HCT116 (cell line): Measurements from ENCODE around the gene LDLRAD4.

Experiments used
- CEBPB ChIP-seq: IDR thresholded peaks from 2 replicates; pipeline ENCODE4 v1.6.1; 2012; ENCODE audit warnings: low read depth
- EZH2 ChIP-seq: fragments of 200-600 bp; sonication (generic); IDR thresholded peaks from 2 replicates; pipeline ENCODE4 v1.6.1; 2017; ENCODE audit warnings: antibody characterized with exemption, mixed run types
- RAD21 ChIP-seq: IDR thresholded peaks from 2 replicates; pipeline ENCODE4 v1.6.1; 2012; ENCODE audit warnings: low read depth, mild to moderate bottlenecking
- TF ChIP-seq, protein P1 (sequence below), 3 experiments: fragments of 200-600 bp in 1 of 3; sonication (generic) in 1 of 3; IDR thresholded peaks in 2 of 3; conservative IDR thresholded peaks in 1 of 3; 2 replicates each; pipeline ENCODE4 v1.5.1; 2012 to 2017; ENCODE audit warnings: low read depth in 2 of 3, low read length in 2 of 3, antibody characterized with exemption in 1 of 3, borderline replicate concordance in 1 of 3, control low read depth in 1 of 3, mild to moderate bottlenecking in 1 of 3, mixed read lengths in 1 of 3, mixed run types in 1 of 3, moderate library complexity in 1 of 3; ENCODE audit not compliant: insufficient read depth in 1 of 3

DNA sequence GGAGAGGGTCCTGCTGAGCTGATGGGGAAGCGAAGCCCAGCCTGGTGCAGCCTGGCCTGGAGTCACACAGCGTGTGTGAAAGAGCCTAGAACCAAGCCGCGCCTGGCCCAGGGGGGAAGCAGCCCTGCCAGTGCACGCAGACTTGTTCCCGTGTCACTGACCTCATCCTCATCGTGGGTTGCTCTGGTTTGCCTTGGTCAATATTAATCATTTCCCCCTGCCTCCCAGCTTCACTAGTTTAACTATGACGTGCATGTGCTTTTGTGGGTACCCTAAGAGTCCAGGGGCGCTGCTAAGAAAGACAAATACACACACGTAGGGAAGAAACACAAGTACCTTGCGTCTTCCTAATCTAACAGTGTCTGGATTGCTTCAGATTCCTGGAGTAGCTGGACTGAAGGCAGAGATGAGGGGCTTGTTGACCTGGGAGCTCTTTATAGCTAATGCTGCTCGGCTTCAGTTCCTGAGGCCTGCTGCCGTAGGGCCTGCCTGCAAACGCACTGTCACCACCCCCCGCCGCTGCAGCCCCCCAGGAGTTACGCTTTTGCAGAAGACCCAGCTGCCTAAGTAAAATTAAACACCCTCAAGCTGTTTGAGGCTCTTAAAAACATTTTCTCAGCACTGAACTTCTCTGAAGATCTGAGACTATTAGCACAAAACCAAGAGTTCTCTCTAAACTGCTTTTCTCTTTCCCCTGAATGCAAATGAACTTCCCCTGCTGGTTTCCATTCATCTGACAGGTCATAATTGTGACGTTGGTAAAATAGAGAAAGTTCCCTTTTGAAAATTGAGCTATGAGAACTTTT is 348.6 kb downstream of the LDLRAD4 start:
- TF ChIP-seq EZH2 (no peak), RAD21 (no peak), CEBPB (no peak)
- TF ChIP-seq, protein P1, sequence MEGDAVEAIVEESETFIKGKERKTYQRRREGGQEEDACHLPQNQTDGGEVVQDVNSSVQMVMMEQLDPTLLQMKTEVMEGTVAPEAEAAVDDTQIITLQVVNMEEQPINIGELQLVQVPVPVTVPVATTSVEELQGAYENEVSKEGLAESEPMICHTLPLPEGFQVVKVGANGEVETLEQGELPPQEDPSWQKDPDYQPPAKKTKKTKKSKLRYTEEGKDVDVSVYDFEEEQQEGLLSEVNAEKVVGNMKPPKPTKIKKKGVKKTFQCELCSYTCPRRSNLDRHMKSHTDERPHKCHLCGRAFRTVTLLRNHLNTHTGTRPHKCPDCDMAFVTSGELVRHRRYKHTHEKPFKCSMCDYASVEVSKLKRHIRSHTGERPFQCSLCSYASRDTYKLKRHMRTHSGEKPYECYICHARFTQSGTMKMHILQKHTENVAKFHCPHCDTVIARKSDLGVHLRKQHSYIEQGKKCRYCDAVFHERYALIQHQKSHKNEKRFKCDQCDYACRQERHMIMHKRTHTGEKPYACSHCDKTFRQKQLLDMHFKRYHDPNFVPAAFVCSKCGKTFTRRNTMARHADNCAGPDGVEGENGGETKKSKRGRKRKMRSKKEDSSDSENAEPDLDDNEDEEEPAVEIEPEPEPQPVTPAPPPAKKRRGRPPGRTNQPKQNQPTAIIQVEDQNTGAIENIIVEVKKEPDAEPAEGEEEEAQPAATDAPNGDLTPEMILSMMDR (IDR thresholded peaks at IDR 0.05 in 2 of 3, conservative IDR thresholded peaks at IDR 0.05 in 1 of 3; ENCODE audit: borderline replicate concordance in 1 of 3, insufficient read depth in 1 of 3, low read depth in 2 of 3, low read length in 2 of 3): no peak
